ENCODE measurements around the gene PGLYRP1. TPM values are rescaled to one million over a fixed set of nuclear protein-coding genes. Genes with fewer than 3 reads are reported as not detected.

The PGLYRP1 gene
- not detected in 2 replicates for total RNA-seq

GRCh38 chr19:46022431-46023310, at the start of gene PGLYRP1:
Gene PGLYRP1 (minus strand): TSS chr19:46023053. CDS start chr19:46023021, 32 bp downstream.
- intact Hi-C loops (cut with micrococcal nuclease): no loop called here

GRCh38 chr19:46069806-46070341, 47.0 kb upstream of the PGLYRP1 start:
- DNase-seq: no peak
- H3K4me3 Mint-ChIP-seq: no peak overlapping the region
- no peaks in the 10 kb centered on the region for H3K36me3 Mint-ChIP-seq (ENCODE audit: low read depth)
- H3K27me3 Mint-ChIP-seq: peaks cover 60% of the 10 kb centered on the region
- no peaks in the 10 kb centered on the region for H3K4me1 Mint-ChIP-seq
- intact Hi-C loops (cut with micrococcal nuclease): no loop called here
- no peaks in the 10 kb centered on the region for H3K9me3 Mint-ChIP-seq
- no peak overlapping the region for H3K27ac Mint-ChIP-seq

More at GRCh38 chr19:46022431-46023310, at the start of gene PGLYRP1:
- H3K9me3 Mint-ChIP-seq: no peaks in the 10 kb centered on the region
- no peak within 1 kb of the TSS for H3K4me3 Mint-ChIP-seq
- H3K36me3 Mint-ChIP-seq (ENCODE audit: low read depth): no peaks in the 10 kb centered on the region
- peaks cover 10% of the 10 kb centered on the region for H3K4me1 Mint-ChIP-seq
- no peak within 1 kb of the TSS for H3K27ac Mint-ChIP-seq
- peaks cover 28% of the 10 kb centered on the region for H3K27me3 Mint-ChIP-seq
- no peak for DNase-seq

- Mint-ChIP-seq H3K4me1 (no peaks in the 10 kb centered on the region), H3K9me3 (no peaks in the 10 kb centered on the region), H3K27ac (no peak overlapping the region), H3K4me3 (no peak overlapping the region), H3K27me3 (peaks cover 63% of the 10 kb centered on the region), H3K36me3 (ENCODE audit: low read depth) (no peaks in the 10 kb centered on the region)
- intact Hi-C loops (cut with micrococcal nuclease): no loop called here
- no peak for DNase-seq
Measured at GRCh38 chr19:46068345-46069258, 45.7 kb upstream of the PGLYRP1 start.

- Mint-ChIP-seq H3K27ac (no peak overlapping the region), H3K4me3 (no peak overlapping the region), H3K9me3 (no peaks in the 10 kb centered on the region), H3K4me1 (no peaks in the 10 kb centered on the region), H3K36me3 (ENCODE audit: low read depth) (no peaks in the 10 kb centered on the region), H3K27me3 (peaks cover 62% of the 10 kb centered on the region)
- no peak for DNase-seq
- intact Hi-C loops (cut with micrococcal nuclease): no loop called here
Measured at GRCh38 chr19:46067691-46068090, 44.8 kb upstream of the PGLYRP1 start.

GRCh38 chr19:46066471-46066870, 43.6 kb upstream of the PGLYRP1 start:
- Mint-ChIP-seq H3K36me3 (ENCODE audit: low read depth) (no peaks in the 10 kb centered on the region), H3K27ac (no peak overlapping the region), H3K27me3 (peaks cover 59% of the 10 kb centered on the region), H3K4me3 (no peak overlapping the region), H3K4me1 (no peaks in the 10 kb centered on the region), H3K9me3 (peaks cover 3% of the 10 kb centered on the region)
- intact Hi-C loops (cut with micrococcal nuclease): no loop called here
- no peak for DNase-seq

GRCh38 chr19:46065486-46066071, 42.7 kb upstream of the PGLYRP1 start:
- Mint-ChIP-seq H3K4me3 (no peak overlapping the region), H3K36me3 (ENCODE audit: low read depth) (no peaks in the 10 kb centered on the region), H3K27me3 (peaks cover 53% of the 10 kb centered on the region), H3K4me1 (no peaks in the 10 kb centered on the region), H3K27ac (no peak overlapping the region), H3K9me3 (peaks cover 8% of the 10 kb centered on the region)
- no peak for DNase-seq
- intact Hi-C loops (cut with micrococcal nuclease): no loop called here

- no peak overlapping the region for H3K4me3 Mint-ChIP-seq
- no peaks in the 10 kb centered on the region for H3K36me3 Mint-ChIP-seq (ENCODE audit: low read depth)
- peaks cover 8% of the 10 kb centered on the region for H3K9me3 Mint-ChIP-seq
- no peak overlapping the region for H3K27ac Mint-ChIP-seq
- intact Hi-C loops (cut with micrococcal nuclease): no loop called here
- no peaks in the 10 kb centered on the region for H3K4me1 Mint-ChIP-seq
- H3K27me3 Mint-ChIP-seq: peaks cover 44% of the 10 kb centered on the region
- no peak for DNase-seq
Measured at GRCh38 chr19:46063201-46063600, 40.3 kb upstream of the PGLYRP1 start.

- Mint-ChIP-seq H3K9me3 (peaks cover 11% of the 10 kb centered on the region), H3K4me3 (no peak overlapping the region), H3K36me3 (ENCODE audit: low read depth) (no peaks in the 10 kb centered on the region), H3K27me3 (peaks cover 39% of the 10 kb centered on the region), H3K4me1 (no peaks in the 10 kb centered on the region), H3K27ac (no peak overlapping the region)
- intact Hi-C loops (cut with micrococcal nuclease): no loop called here
- no peak for DNase-seq
Measured at GRCh38 chr19:46060012-46060411, 37.2 kb upstream of the PGLYRP1 start.

- H3K27me3 Mint-ChIP-seq: peaks cover 38% of the 10 kb centered on the region
- H3K9me3 Mint-ChIP-seq: peaks cover 11% of the 10 kb centered on the region
- H3K4me3 Mint-ChIP-seq: no peak overlapping the region
- no peak for DNase-seq
- H3K36me3 Mint-ChIP-seq (ENCODE audit: low read depth): no peaks in the 10 kb centered on the region
- intact Hi-C loops (cut with micrococcal nuclease): no loop called here
- no peaks in the 10 kb centered on the region for H3K4me1 Mint-ChIP-seq
- H3K27ac Mint-ChIP-seq: no peak overlapping the region
Measured at GRCh38 chr19:46058778-46059177, 35.9 kb upstream of the PGLYRP1 start.

GRCh38 chr19:46056536-46056935, 33.7 kb upstream of the PGLYRP1 start:
- no peak overlapping the region for H3K27ac Mint-ChIP-seq
- H3K36me3 Mint-ChIP-seq (ENCODE audit: low read depth): no peaks in the 10 kb centered on the region
- intact Hi-C loops (cut with micrococcal nuclease): no loop called here
- no peak overlapping the region for H3K4me3 Mint-ChIP-seq
- peaks cover 35% of the 10 kb centered on the region for H3K27me3 Mint-ChIP-seq
- H3K9me3 Mint-ChIP-seq: peaks cover 8% of the 10 kb centered on the region
- DNase-seq: no peak
- no peaks in the 10 kb centered on the region for H3K4me1 Mint-ChIP-seq

GRCh38 chr19:46052896-46053295, 30.0 kb upstream of the PGLYRP1 start:
- peaks cover 50% of the 10 kb centered on the region for H3K27me3 Mint-ChIP-seq
- no peak overlapping the region for H3K27ac Mint-ChIP-seq
- H3K9me3 Mint-ChIP-seq: peaks cover 3% of the 10 kb centered on the region

GRCh38 chr19:46049597-46049996, 26.7 kb upstream of the PGLYRP1 start:
- H3K36me3 Mint-ChIP-seq (ENCODE audit: low read depth): no peaks in the 10 kb centered on the region
- H3K27me3 Mint-ChIP-seq: peaks cover 60% of the 10 kb centered on the region
- intact Hi-C loops (cut with micrococcal nuclease): no loop called here
- H3K4me3 Mint-ChIP-seq: no peak overlapping the region
- no peak for DNase-seq
- H3K4me1 Mint-ChIP-seq: no peaks in the 10 kb centered on the region
- H3K9me3 Mint-ChIP-seq: no peaks in the 10 kb centered on the region
- no peak overlapping the region for H3K27ac Mint-ChIP-seq

More at GRCh38 chr19:46052896-46053295, 30.0 kb upstream of the PGLYRP1 start:
- Mint-ChIP-seq H3K36me3 (ENCODE audit: low read depth) (no peaks in the 10 kb centered on the region), H3K4me3 (no peak overlapping the region), H3K4me1 (no peaks in the 10 kb centered on the region)
- no peak for DNase-seq
- intact Hi-C loops (cut with micrococcal nuclease): no loop called here

- Mint-ChIP-seq H3K27ac (no peak overlapping the region), H3K9me3 (peaks cover 4% of the 10 kb centered on the region), H3K36me3 (ENCODE audit: low read depth) (no peaks in the 10 kb centered on the region), H3K27me3 (peaks cover 42% of the 10 kb centered on the region), H3K4me1 (no peaks in the 10 kb centered on the region), H3K4me3 (no peak overlapping the region)
- intact Hi-C loops (cut with micrococcal nuclease): no loop called here
- DNase-seq: no peak
Measured at GRCh38 chr19:46043519-46043918, 20.7 kb upstream of the PGLYRP1 start.

Measured in activated CD4-positive, alpha-beta T cell treated with anti-CD3 and anti-CD28 coated beads, Interleukin-2, amount 10 ng/mL, durations not matched to agents 24 days and 14 days (primary cell).